Mucosa of descending colon (tissue), 3 donors: ENCODE data around the gene RPS8. TPM values are rescaled to one million over a fixed set of nuclear protein-coding genes. Genes with fewer than 3 reads are reported as not detected.

Experiments used
- ATAC-seq: fragments of 200-7000 bp; cut with Tn5 transposase; one replicate; pipeline ENCODE4 v1.9.1; 2020; ENCODE audit warnings: mild to moderate bottlenecking, moderate library complexity
- DNase-seq, 3 donors: peaks; one replicate each; pipeline ENCODE4 v3.0.0-alpha.2; 2020
- H3K36me3 ChIP-seq: fragments of 200-600 bp; one replicate; pipeline ENCODE4 v1.8.0; 2021; ENCODE audit warnings: low read depth, mild to moderate bottlenecking
- H3K4me1 ChIP-seq: fragments of 200-600 bp; one replicate; pipeline ENCODE4 v1.8.0; 2021; ENCODE audit warnings: low read depth, mild to moderate bottlenecking
- H3K4me3 ChIP-seq: fragments of 200-600 bp; one replicate; pipeline ENCODE4 v1.8.0; 2021; ENCODE audit warnings: mild to moderate bottlenecking
- H3K9me3 ChIP-seq: fragments of 200-600 bp; one replicate; pipeline ENCODE4 v1.8.0; 2021; ENCODE audit warnings: mild to moderate bottlenecking
- intact Hi-C, 2 donors: fragments of 100-400 bp; cut with DNase I in 1 of 2; cut with micrococcal nuclease in 1 of 2; formaldehyde crosslinking; loops; one replicate each; pipeline versions ENCODE4 v1.11.0 to v1.11.1; 2022; cut with DNase I, micrococcal nuclease
- total RNA-seq, 3 donors: library from RNA; stranded (reverse); fragmentation: NEBNext Ultra II Directional in 2 of 3; extraction: Animal tissue kit (Norgen Biotek cat#: 25700) in 2 of 3; gene quantifications; one replicate each; pipeline versions ENCODE4 v1.2.1 to v1.2.4, GENCODE V29; 2021 to 2023
- TF ChIP-seq, protein P1 (sequence below): fragments of 200-600 bp; IDR thresholded peaks from one replicate; pipeline ENCODE4 v1.8.0; 2022; ENCODE audit warnings: antibody characterized with exemption, mild to moderate bottlenecking
- donor health status: DM: no; HTN: no; CAD: no; lungs with moderate emphysema.
- donor health status: DM: no; HTN: no; CAD: no.
- donor health status: DM: no; HTN: yes; CAD: no.

Gene RPS8
- total RNA-seq, 3 donors from 2014 or later = 1,308 to 1,364 (median 1,337) TPM

DNA sequence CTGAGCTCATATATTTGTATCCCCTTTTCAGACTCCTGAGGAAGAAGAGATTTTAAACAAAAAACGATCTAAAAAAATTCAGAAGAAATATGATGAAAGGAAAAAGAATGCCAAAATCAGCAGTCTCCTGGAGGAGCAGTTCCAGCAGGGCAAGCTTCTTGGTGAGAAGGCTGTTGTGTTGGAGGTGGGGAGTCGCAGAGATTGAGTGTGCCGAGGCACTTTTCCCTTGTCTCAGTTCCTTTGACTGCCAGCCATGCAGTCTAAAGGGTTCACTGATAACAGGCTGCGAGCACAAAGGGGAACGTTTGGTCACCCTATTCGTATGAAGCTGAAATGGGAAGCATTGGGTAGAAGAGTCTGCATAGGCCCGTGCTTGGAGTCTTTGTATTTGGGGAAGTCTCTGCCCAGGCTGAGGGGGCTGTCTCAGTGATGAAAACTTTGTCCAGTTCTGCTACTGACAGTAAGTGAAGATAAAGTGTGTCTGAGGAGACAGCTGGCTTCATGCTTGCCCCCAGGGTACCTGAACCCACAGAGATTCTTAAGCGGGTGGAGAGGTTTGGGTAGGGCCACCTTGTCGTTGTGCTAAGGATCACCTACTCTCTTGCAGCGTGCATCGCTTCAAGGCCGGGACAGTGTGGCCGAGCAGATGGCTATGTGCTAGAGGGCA is 2.8 kb downstream of the RPS8 start:
- no peak for DNase-seq
- TF ChIP-seq, protein P1, sequence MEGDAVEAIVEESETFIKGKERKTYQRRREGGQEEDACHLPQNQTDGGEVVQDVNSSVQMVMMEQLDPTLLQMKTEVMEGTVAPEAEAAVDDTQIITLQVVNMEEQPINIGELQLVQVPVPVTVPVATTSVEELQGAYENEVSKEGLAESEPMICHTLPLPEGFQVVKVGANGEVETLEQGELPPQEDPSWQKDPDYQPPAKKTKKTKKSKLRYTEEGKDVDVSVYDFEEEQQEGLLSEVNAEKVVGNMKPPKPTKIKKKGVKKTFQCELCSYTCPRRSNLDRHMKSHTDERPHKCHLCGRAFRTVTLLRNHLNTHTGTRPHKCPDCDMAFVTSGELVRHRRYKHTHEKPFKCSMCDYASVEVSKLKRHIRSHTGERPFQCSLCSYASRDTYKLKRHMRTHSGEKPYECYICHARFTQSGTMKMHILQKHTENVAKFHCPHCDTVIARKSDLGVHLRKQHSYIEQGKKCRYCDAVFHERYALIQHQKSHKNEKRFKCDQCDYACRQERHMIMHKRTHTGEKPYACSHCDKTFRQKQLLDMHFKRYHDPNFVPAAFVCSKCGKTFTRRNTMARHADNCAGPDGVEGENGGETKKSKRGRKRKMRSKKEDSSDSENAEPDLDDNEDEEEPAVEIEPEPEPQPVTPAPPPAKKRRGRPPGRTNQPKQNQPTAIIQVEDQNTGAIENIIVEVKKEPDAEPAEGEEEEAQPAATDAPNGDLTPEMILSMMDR = no peak
- Histone ChIP-seq H3K9me3 (no peaks in the 10 kb centered on the region), H3K4me3 (no peak overlapping the region), H3K4me1 (peaks cover 19% of the 10 kb centered on the region), H3K36me3 (no peaks in the 10 kb centered on the region)
- ATAC-seq = no peak
- intact Hi-C loops = no loop called here

GRCh38 chr1:44778705-44779576 is 3.6 kb downstream of the RPS8 start:
- TF ChIP-seq, protein P1 = no peak
- Histone ChIP-seq H3K4me3 (no peak overlapping the region), H3K36me3 (no peaks in the 10 kb centered on the region), H3K4me1 (peaks cover 24% of the 10 kb centered on the region), H3K9me3 (no peaks in the 10 kb centered on the region)
- DNase-seq (no peak), ATAC-seq (no peak)
- intact Hi-C loops = no loop called here

- H3K4me3 ChIP-seq = no peak overlapping the region
- no peak for DNase-seq
- TF ChIP-seq, protein P1 = no peak
- intact Hi-C loops = loop anchor here in 1 of 2 donors (10.0 kb wide), 1 partner anchor 54 kb away; no protein-coding TSS in a partner anchor
- no peaks in the 10 kb centered on the region for H3K9me3 ChIP-seq
- ATAC-seq = no peak
- H3K36me3 ChIP-seq = no peaks in the 10 kb centered on the region
- H3K4me1 ChIP-seq = peaks cover 24% of the 10 kb centered on the region
Measured at GRCh38 chr1:44780583-44781121, 5.3 kb downstream of the RPS8 start.

DNA sequence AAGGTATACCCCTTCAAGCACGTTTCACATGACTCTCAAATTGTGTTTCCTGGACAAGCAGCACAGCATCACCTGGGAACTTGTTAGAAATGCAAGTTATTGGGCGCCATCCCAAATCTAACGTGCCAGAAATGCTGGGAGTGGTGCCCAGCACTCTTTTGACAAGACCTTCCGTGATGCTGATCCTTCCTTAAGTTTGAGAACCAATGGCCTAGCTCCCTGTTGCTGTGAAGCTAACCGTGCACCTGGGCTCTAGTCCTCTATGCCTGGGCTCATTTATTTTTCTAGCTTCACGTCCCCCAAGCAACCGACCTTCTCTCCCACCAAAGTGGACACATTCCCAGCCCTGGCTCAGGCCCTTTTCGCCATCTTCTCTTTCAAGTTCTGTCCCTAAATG is 8.4 kb downstream of the RPS8 start:
- TF ChIP-seq, protein P1 = no peak
- no peaks in the 10 kb centered on the region for H3K9me3 ChIP-seq
- H3K4me1 ChIP-seq = peaks cover 16% of the 10 kb centered on the region
- DNase-seq (no peak), ATAC-seq (no peak)
- H3K36me3 ChIP-seq = no peaks in the 10 kb centered on the region
- H3K4me3 ChIP-seq = no peak overlapping the region
- intact Hi-C loops = loop anchor here in 1 of 2 donors (10.0 kb wide), 1 partner anchor 51 kb away; no protein-coding TSS in a partner anchor

DNA sequence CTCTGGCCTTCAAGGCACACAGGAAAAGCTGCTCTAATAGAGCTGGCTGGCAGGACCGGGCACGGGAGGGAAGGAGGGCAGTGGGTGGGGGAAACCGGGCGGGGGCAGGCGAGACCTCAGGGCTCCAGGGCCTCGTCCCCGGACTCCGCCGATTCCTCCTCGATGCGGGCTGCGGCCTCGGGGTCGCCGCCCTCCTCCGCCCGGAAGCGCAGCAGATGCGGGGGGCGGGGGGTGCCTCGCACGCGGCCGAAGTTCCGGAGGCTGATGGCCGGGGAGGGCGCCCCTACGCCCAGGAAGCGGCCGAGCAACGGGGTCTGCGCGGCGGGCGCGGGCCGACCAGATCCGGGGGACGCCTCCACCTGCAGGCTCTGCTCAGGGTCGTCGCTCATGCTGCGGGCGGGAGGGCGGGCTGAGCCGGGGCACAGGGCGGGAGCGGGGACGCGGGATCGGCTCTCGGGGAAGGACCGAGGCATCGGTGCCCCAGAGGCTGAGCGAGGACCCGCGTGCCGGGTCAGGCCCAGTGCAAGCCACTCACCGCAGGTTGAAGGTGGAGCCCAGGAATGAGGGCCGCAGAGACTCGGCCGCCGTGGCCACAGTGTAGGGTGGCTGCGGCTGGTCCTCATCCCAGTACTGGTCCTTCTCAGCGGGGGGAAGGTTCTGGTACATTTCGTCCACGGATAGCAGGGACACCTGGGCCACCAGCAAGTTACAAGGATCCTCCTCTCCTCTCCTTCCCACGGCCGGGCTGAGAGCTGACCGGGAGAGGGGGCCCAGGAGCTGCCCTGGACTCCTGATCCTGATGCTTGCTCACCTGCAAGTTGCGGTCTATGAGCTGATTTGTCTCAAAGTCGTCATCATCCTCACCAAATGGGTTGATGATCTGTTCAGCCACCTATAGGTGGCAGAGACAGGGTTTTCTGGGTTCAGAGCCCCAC is 9.0 kb downstream of the RPS8 start:
- peak in 1 of 3 donors; percentile 66 for DNase-seq
- ATAC-seq = peak; percentile 27
- intact Hi-C loops = loop anchor here in 1 of 2 donors (10.0 kb wide), 1 partner anchor 50 kb away; no protein-coding TSS in a partner anchor
- TF ChIP-seq, protein P1 = no peak
- Histone ChIP-seq H3K36me3 (no peaks in the 10 kb centered on the region), H3K4me3 (no peak overlapping the region), H3K4me1 (peaks cover 16% of the 10 kb centered on the region), H3K9me3 (no peaks in the 10 kb centered on the region)
